HepG2 (cell line): ENCODE data around the gene KISS1R. TPM values are rescaled to one million over a fixed set of nuclear protein-coding genes. Genes with fewer than 3 reads are reported as not detected.

Source experiments
- BCL6 ChIP-seq: IDR thresholded peaks from 2 replicates; pipeline ENCODE4 v1.6.1; 2016; ENCODE audit warnings: missing genetic modification reagents, missing compliant biosample characterization
- CHD2 ChIP-seq: IDR thresholded peaks from 2 replicates; pipeline ENCODE4 v1.6.1; 2011; ENCODE audit warnings: low read depth, low read length, improper control_type of control experiment
- FOXA3 ChIP-seq: IDR thresholded peaks from 2 replicates; pipeline ENCODE4 v1.6.1; 2016; ENCODE audit warnings: missing genetic modification reagents, missing compliant biosample characterization
- HNRNPK ChIP-seq: fragments of 200-400 bp; formaldehyde crosslinking; IDR thresholded peaks from 2 replicates; pipeline ENCODE4 v1.6.1; 2018; ENCODE audit warnings: low read length, low read depth, moderate library complexity, mild to moderate bottlenecking; ENCODE audit not compliant: poor library complexity, severe bottlenecking
- KDM6A ChIP-seq: IDR thresholded peaks from 2 replicates; pipeline ENCODE4 v1.6.1; 2016; ENCODE audit warnings: low read depth
- MED8 ChIP-seq: sonication (generic); formaldehyde crosslinking; IDR thresholded peaks from 2 replicates; pipeline ENCODE4 v1.8.1; 2023; ENCODE audit warnings: mild to moderate bottlenecking, missing genetic modification reagents; ENCODE audit not compliant: insufficient replicate concordance
- RARA ChIP-seq: IDR thresholded peaks from 2 replicates; pipeline ENCODE4 v1.6.1; 2016; ENCODE audit warnings: missing genetic modification reagents, missing compliant biosample characterization
- RBFOX2 ChIP-seq: fragments of 200-400 bp; formaldehyde crosslinking; IDR thresholded peaks from 2 replicates; pipeline ENCODE4 v1.6.1; 2017; ENCODE audit warnings: low read depth, mild to moderate bottlenecking, low read length
- SALL2 ChIP-seq: sonication (generic); formaldehyde crosslinking; IDR thresholded peaks from 2 replicates; pipeline ENCODE4 v1.8.1; 2023; ENCODE audit warnings: mild to moderate bottlenecking, missing genetic modification reagents, inconsistent platforms
- THRA ChIP-seq: sonication (generic); formaldehyde crosslinking; IDR thresholded peaks from 2 replicates; pipeline ENCODE4 v1.4.0; 2020; ENCODE audit warnings: missing genetic modification reagents, borderline replicate concordance
- ZBTB7A ChIP-seq: sonication (generic); formaldehyde crosslinking; IDR thresholded peaks from 2 replicates; pipeline ENCODE4 v1.8.0; 2022; ENCODE audit warnings: mild to moderate bottlenecking, missing genetic modification reagents
- ZEB1 ChIP-seq: IDR thresholded peaks from 2 replicates; pipeline ENCODE4 v1.6.1; 2012; ENCODE audit warnings: mild to moderate bottlenecking, low read depth, inconsistent platforms; ENCODE audit not compliant: insufficient replicate concordance
- ZNF788 ChIP-seq: sonication (generic); formaldehyde crosslinking; IDR thresholded peaks from 2 replicates; pipeline ENCODE4 v1.5.0; 2020; ENCODE audit warnings: mild to moderate bottlenecking, missing genetic modification reagents, borderline replicate concordance
- ZZZ3 ChIP-seq: sonication (generic); formaldehyde crosslinking; IDR thresholded peaks from 2 replicates; pipeline ENCODE4 v1.4.0; 2020; ENCODE audit warnings: missing genetic modification reagents, mild to moderate bottlenecking, borderline replicate concordance
- polyA plus RNA-seq, 8 experiments: library from polyadenylated mRNA; depleted of rRNA in 3 of 8; stranded (reverse) in 7 of 8; unstranded in 1 of 8; fragments of >200 nt; fragmentation: Illumina TruSeq in 4 of 8; extraction: Trizol in 4 of 8; gene quantifications; 2 replicates each; pipeline versions ENCODE4 v1.2.1 to v1.2.3, GENCODE V29; 2011 to 2016; ENCODE audit warnings: low read depth in 4 of 8, missing spikeins in 1 of 8, mixed read lengths in 1 of 8; ENCODE audit not compliant: insufficient read depth in 1 of 8
- total RNA-seq, 5 experiments: library from RNA; depleted of rRNA; stranded (reverse); fragments of >200 nt; fragmentation: Illumina TruSeq; extraction: Trizol; gene quantifications; 2 replicates each; pipeline ENCODE4 v1.2.3, GENCODE V29; 2016; ENCODE audit warnings: low read depth in 1 of 5
- TF ChIP-seq, protein P1 (sequence below): sonication (generic); formaldehyde crosslinking; conservative IDR thresholded peaks from 2 replicates; pipeline ENCODE4 v1.4.0; 2020; ENCODE audit warnings: mild to moderate bottlenecking, missing genetic modification reagents, moderate library complexity
- TF ChIP-seq, protein P2 (sequence below): sonication (generic); formaldehyde crosslinking; IDR thresholded peaks from 2 replicates; pipeline ENCODE4 v1.4.0; 2020; ENCODE audit warnings: missing genetic modification reagents
- TF ChIP-seq, protein P3 (sequence below): fragments of 450-650 bp; IDR thresholded peaks from 2 replicates; pipeline ENCODE4 v1.6.1; 2017; ENCODE audit warnings: mild to moderate bottlenecking

The KISS1R gene
- total and polyA plus RNA-seq, 2 of the 13 experiments (the other 11 are each of a cell fraction or from before 2014, with no cell fraction given), result 1.1 to 10.2 TPM

DNA sequence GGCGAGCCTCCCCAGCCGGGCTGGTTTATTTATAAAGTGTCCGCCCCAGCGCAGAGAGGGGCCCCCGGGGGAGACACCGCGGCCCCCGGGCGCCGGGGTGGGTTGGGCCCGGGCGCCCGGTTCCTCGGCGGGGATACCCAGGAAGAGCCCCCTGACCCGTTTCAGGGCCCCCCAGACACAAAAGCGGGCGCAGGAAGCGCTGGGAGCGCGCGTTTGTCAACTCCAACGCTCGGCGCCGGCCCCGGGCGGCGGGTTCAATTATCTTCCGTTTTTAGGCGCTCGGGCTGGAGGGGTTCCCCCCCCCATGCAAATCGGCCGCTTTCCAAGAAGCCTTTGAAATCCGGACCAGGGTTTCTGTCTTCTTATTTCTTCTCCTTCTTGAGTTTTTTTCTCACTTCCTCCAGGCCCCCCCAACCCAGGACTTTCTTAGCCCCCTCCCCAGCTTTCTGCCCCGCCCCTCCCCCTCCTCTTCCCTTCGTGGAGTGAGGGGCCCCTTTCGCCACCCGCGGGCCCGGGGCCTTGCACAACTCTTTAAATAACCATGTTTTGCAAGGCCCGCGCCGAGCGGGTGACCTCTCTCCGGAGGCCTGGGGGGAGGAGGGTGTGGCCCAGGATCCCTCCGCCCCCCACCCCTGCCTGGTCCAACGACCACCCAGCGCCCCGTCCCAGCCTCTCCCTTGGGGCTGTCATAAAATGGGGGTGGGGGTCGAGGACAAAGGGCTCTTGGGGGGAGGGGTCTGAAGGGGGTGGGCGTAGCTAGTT, 9.6 kb downstream of the KISS1R start (continued):
- TF ChIP-seq, protein P1, sequence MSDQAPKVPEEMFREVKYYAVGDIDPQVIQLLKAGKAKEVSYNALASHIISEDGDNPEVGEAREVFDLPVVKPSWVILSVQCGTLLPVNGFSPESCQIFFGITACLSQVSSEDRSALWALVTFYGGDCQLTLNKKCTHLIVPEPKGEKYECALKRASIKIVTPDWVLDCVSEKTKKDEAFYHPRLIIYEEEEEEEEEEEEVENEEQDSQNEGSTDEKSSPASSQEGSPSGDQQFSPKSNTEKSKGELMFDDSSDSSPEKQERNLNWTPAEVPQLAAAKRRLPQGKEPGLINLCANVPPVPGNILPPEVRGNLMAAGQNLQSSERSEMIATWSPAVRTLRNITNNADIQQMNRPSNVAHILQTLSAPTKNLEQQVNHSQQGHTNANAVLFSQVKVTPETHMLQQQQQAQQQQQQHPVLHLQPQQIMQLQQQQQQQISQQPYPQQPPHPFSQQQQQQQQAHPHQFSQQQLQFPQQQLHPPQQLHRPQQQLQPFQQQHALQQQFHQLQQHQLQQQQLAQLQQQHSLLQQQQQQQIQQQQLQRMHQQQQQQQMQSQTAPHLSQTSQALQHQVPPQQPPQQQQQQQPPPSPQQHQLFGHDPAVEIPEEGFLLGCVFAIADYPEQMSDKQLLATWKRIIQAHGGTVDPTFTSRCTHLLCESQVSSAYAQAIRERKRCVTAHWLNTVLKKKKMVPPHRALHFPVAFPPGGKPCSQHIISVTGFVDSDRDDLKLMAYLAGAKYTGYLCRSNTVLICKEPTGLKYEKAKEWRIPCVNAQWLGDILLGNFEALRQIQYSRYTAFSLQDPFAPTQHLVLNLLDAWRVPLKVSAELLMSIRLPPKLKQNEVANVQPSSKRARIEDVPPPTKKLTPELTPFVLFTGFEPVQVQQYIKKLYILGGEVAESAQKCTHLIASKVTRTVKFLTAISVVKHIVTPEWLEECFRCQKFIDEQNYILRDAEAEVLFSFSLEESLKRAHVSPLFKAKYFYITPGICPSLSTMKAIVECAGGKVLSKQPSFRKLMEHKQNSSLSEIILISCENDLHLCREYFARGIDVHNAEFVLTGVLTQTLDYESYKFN (CRISPR knock-in tag), result peak; percentile 82
- no peak; the same call in 1 of the 2 replicates for TF ChIP-seq ZNF788 (CRISPR knock-in tag)
- TF ChIP-seq, protein P2, sequence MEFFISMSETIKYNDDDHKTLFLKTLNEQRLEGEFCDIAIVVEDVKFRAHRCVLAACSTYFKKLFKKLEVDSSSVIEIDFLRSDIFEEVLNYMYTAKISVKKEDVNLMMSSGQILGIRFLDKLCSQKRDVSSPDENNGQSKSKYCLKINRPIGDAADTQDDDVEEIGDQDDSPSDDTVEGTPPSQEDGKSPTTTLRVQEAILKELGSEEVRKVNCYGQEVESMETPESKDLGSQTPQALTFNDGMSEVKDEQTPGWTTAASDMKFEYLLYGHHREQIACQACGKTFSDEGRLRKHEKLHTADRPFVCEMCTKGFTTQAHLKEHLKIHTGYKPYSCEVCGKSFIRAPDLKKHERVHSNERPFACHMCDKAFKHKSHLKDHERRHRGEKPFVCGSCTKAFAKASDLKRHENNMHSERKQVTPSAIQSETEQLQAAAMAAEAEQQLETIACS (CRISPR knock-in tag), result peak; percentile 41; the same call in 1 of the 2 replicates
- TF ChIP-seq CHD2, result 0 out of 2 replicates have a peak, but pooled peaks have one; percentile 23
- TF ChIP-seq HNRNPK, result peak; percentile 68
- peak; percentile 47; the same call in 1 of the 2 replicates for TF ChIP-seq KDM6A
- TF ChIP-seq THRA, result peak; percentile 22; the same call in 1 of the 2 replicates
- peak; percentile 77; the same call in 1 of the 2 replicates for TF ChIP-seq SALL2
- no peak for TF ChIP-seq MED8 (CRISPR knock-in tag)
- TF ChIP-seq RARA (CRISPR knock-in tag), result 0 out of 2 replicates have a peak, but pooled peaks have one; percentile 12
- TF ChIP-seq, protein P3, sequence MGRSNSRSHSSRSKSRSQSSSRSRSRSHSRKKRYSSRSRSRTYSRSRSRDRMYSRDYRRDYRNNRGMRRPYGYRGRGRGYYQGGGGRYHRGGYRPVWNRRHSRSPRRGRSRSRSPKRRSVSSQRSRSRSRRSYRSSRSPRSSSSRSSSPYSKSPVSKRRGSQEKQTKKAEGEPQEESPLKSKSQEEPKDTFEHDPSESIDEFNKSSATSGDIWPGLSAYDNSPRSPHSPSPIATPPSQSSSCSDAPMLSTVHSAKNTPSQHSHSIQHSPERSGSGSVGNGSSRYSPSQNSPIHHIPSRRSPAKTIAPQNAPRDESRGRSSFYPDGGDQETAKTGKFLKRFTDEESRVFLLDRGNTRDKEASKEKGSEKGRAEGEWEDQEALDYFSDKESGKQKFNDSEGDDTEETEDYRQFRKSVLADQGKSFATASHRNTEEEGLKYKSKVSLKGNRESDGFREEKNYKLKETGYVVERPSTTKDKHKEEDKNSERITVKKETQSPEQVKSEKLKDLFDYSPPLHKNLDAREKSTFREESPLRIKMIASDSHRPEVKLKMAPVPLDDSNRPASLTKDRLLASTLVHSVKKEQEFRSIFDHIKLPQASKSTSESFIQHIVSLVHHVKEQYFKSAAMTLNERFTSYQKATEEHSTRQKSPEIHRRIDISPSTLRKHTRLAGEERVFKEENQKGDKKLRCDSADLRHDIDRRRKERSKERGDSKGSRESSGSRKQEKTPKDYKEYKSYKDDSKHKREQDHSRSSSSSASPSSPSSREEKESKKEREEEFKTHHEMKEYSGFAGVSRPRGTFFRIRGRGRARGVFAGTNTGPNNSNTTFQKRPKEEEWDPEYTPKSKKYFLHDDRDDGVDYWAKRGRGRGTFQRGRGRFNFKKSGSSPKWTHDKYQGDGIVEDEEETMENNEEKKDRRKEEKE, result no peak
- TF ChIP-seq ZEB1, result peak; percentile 26
- no peak for TF ChIP-seq ZZZ3
- TF ChIP-seq ZBTB7A, result peak; percentile 95
- TF ChIP-seq FOXA3 (CRISPR knock-in tag), result peak; percentile 36; the same call in 1 of the 2 replicates
- TF ChIP-seq BCL6 (CRISPR knock-in tag), result peak; percentile 25; the same call in 1 of the 2 replicates
- TF ChIP-seq RBFOX2, result peak; percentile 90
